ENCODE data around the gene TRPC4. TPM values are rescaled to one million over a fixed set of nuclear protein-coding genes. Genes with fewer than 3 reads are reported as not detected.

The TRPC4 gene
- total and polyA plus RNA-seq, 2 donors (not counting 3 experiments of a cell fraction or from before 2014, with no cell fraction given) = 0.04 to 0.64 TPM

DNA sequence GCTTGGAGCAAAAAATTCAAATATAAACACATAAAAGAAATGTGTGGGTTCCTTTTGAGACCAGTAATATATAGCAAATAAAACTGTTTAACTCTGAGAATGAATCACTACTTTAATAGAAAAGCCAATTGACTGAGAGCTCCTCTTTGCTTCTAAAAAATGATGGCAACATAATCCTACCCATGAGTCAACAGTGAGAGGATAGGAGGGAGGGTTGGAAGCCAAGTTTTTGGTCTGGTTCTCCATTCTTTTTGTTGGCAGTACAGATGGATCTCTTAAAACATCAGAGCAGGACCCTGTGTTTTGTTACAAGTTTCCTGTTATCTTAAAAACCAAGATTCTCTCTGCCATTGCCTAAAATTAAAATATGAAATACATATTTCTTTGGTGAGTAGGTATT is 221.0 kb downstream of the TRPC4 start:
- ChIA-PET POLR2A (no interaction called here), CTCF (no interaction called here)
- Histone ChIP-seq H4K20me1 (replicated peaks; ENCODE audit: control insufficient read depth, extremely low read depth, insufficient read depth, low read length) (no peaks in the 10 kb centered on the region), H3K9me1 (replicated peaks; ENCODE audit: control insufficient read depth, extremely low read depth, insufficient read depth, low read length) (no peaks in the 10 kb centered on the region), H3K4me3 (replicated peaks in 1 of 3; ENCODE audit: insufficient read depth in 1 of 3, low read depth in 1 of 3, low read length in 3 of 3) (no peak overlapping the region), H3K27me3 (ENCODE audit: control insufficient read depth in 2 of 2, insufficient read depth in 2 of 2, low read length in 2 of 2) (no peaks in the 10 kb centered on the region), H3K9me3 (replicated peaks; ENCODE audit: control insufficient read depth, insufficient read depth, low read length) (no peaks in the 10 kb centered on the region), H3K36me3 (ENCODE audit: control insufficient read depth in 2 of 2, extremely low read depth in 1 of 2, insufficient read depth in 2 of 2, low read length in 2 of 2) (no peaks in the 10 kb centered on the region), H2AFZ (ENCODE audit: low read depth, low read length) (no peak overlapping the region), H3K27ac (ENCODE audit: insufficient read depth, low read depth, low read length) (no peak overlapping the region), H3K9ac (replicated peaks; ENCODE audit: extremely low read depth, insufficient read depth, low read length) (no peak overlapping the region), H3K4me2 (ENCODE audit: insufficient read depth, low read length) (no peak overlapping the region), H3K79me2 (ENCODE audit: control insufficient read depth, insufficient read depth, low read length) (no peaks in the 10 kb centered on the region), H3K4me1 (ENCODE audit: control insufficient read depth, extremely low read depth, insufficient read depth, low read length) (peaks cover 13% of the 10 kb centered on the region)
- FAIRE-seq (no peak), DNase-seq (ENCODE audit: low read depth, low spot score) (no peak)
- BruUV-seq (replicated peaks) = no TSS peak
- dilution Hi-C loops (cut with MboI; ENCODE audit: extremely low pct_ligation_motif_present, low sequenced_read_pairs) (no loop called here), intact Hi-C loops (cut with micrococcal nuclease) (loop anchor here (5.0 to 10.0 kb wide), 2 partner anchors 34 to 1266 kb away; no protein-coding TSS in a partner anchor)
- TF ChIP-seq MYC (IDR thresholded peaks at IDR 0.05; ENCODE audit: low read depth, low read length) = no peak
- no peak for TF ChIP-seq EZH2 (IDR thresholded peaks at IDR 0.05; ENCODE audit: borderline replicate concordance, low read depth, low read length, severe bottlenecking)
- TF ChIP-seq MAX (IDR thresholded peaks at IDR 0.05; ENCODE audit: insufficient read depth, insufficient read length) = no peak
- no peak for TF ChIP-seq POLR2AphosphoS5 (IDR thresholded peaks at IDR 0.05; ENCODE audit: insufficient read depth, low read depth, low read length)
- TF ChIP-seq POLR2A (IDR thresholded peaks at IDR 0.05; ENCODE audit: low read depth, low read length) = no peak
- no peak for TF ChIP-seq FOS (IDR thresholded peaks at IDR 0.05; ENCODE audit: borderline replicate concordance, insufficient read depth, low read length)
- TF ChIP-seq, protein P1, sequence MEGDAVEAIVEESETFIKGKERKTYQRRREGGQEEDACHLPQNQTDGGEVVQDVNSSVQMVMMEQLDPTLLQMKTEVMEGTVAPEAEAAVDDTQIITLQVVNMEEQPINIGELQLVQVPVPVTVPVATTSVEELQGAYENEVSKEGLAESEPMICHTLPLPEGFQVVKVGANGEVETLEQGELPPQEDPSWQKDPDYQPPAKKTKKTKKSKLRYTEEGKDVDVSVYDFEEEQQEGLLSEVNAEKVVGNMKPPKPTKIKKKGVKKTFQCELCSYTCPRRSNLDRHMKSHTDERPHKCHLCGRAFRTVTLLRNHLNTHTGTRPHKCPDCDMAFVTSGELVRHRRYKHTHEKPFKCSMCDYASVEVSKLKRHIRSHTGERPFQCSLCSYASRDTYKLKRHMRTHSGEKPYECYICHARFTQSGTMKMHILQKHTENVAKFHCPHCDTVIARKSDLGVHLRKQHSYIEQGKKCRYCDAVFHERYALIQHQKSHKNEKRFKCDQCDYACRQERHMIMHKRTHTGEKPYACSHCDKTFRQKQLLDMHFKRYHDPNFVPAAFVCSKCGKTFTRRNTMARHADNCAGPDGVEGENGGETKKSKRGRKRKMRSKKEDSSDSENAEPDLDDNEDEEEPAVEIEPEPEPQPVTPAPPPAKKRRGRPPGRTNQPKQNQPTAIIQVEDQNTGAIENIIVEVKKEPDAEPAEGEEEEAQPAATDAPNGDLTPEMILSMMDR (IDR thresholded peaks at IDR 0.05; ENCODE audit: extremely low read depth in 1 of 2, insufficient read depth in 1 of 2, low read depth in 1 of 2, low read length in 2 of 2) = no peak
- TF ChIP-seq GATA2 (IDR thresholded peaks at IDR 0.05; ENCODE audit: insufficient read depth, insufficient read length, low read depth, low read length) = no peak
- TF ChIP-seq JUN (IDR thresholded peaks at IDR 0.05; ENCODE audit: borderline replicate concordance, insufficient read depth, insufficient read length, low read depth) = no peak

All from endothelial cell of umbilical vein (primary cell).